GM21390 (cell line): Measurements from ENCODE around the gene RBMX.

Source experiments
- ATAC-seq: cut with Tn5 transposase; IDR thresholded peaks from one replicate; pipeline ENCODE4 v1.9.1; 2021; ENCODE audit not compliant: unreplicated experiment

The RBMX gene

GRCh38 chrX:136849395-136849794 is 31.1 kb downstream of the RBMX start:
- ATAC-seq, result no peak

GRCh38 chrX:136847874-136848273 is 32.7 kb downstream of the RBMX start:
- no peak for ATAC-seq

GRCh38 chrX:136839196-136839595 is 41.3 kb downstream of the RBMX start:
- ATAC-seq, result no peak

GRCh38 chrX:136835761-136836160 is 44.8 kb downstream of the RBMX start:
- ATAC-seq, result no peak

- no peak for ATAC-seq
Measured at GRCh38 chrX:136829413-136829812, 51.1 kb downstream of the RBMX start.

- ATAC-seq, result no peak
Measured at GRCh38 chrX:136828830-136829229, 51.7 kb downstream of the RBMX start.

- ATAC-seq, result no peak
Measured at GRCh38 chrX:136827026-136827425, 53.5 kb downstream of the RBMX start.

GRCh38 chrX:136825771-136826170 is 54.8 kb downstream of the RBMX start:
- no peak for ATAC-seq
